GM18951 (cell line): ENCODE results near the gene CABP2.
A peak's percentile ranks its signal among the peaks of the same experiment; 100 is the strongest.

Experiments
- POLR2A ChIP-seq: IDR thresholded peaks from 4 replicates; pipeline ENCODE4 v1.6.1; 2011; ENCODE audit warnings: mild to moderate bottlenecking; ENCODE audit not compliant: insufficient read length, insufficient read depth; ENCODE audit errors: extremely low read depth
- in situ Hi-C: fragments of 300-500 bp; cut with MboI; formaldehyde crosslinking; loops from one replicate; pipeline ENCODE4 v1.12.0; 2022; ENCODE audit warnings: low sequenced_read_pairs, mixed read lengths, inconsistent platforms; ENCODE audit not compliant: unreplicated experiment

The CABP2 gene

DNA sequence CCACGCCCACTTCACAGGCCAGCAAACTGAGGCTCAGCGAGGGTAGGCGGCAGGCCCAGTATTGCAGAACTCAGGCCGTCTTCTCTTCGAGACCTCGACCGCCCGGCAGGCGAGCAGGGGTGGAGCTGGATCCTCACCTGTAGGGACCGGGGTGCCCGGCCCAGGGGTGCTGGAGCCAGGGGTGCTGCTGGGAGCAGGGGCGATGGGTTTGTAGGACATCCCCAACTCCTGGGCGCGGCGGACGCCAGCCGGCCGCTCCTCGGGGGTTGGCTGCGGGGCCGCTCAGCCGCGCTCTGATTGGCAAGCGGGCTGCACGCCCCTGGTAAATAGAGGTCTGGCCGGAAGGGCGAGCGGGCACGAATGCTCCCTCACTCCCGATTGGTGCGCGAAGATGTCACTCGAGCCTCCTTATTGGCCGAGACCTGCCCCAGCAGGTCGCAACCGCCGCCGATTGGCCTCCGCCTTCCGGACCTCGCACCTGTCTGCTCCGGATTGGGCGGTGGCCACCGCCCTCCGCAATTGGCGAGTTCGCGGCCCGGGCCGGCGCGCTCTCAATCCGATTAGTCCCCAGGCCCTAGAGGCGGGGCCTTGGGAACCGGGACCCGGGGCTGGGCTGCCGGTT, 15.3 kb downstream of the CABP2 start, which contains the start of gene CDK2AP2:
CDK2AP2 (minus strand) TSS at position 299 of the 622 bp plus-strand sequence; CDS start at position 219, 80 bp downstream.
- TF ChIP-seq POLR2A = peak; percentile 82
- in situ Hi-C loops = no loop called here

DNA sequence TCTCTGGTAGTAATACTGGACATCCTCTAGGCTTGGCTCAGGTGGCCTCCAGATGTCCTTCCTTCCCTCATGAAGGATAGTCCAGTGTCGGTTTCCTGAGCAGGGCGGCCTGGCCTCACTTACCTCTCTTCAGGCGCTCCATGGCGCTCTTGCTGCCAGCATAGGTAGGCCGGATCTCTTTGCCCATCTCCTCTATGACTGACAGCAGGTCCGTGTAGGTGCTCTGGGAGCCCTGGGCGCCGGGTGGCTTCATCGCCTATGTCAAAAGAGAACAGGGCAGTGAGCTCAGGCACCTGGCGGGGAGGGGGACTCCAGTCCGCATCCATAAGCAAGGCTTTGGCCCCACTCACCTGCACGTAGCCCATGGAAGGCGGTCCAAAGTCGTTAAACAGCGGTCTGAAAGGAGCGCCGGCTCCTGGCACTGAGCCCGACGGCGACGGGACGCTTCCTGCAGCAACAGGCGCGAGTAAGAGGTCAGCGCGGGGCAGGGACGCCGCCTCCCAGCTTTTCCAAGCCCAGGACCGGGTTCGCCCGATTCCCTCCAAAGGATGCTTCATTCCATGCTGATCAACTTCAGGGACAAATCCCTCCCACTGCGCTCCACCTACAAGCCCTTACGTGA, 15.9 kb downstream of the CABP2 start:
- in situ Hi-C loops = no loop called here
- no peak for TF ChIP-seq POLR2A

DNA sequence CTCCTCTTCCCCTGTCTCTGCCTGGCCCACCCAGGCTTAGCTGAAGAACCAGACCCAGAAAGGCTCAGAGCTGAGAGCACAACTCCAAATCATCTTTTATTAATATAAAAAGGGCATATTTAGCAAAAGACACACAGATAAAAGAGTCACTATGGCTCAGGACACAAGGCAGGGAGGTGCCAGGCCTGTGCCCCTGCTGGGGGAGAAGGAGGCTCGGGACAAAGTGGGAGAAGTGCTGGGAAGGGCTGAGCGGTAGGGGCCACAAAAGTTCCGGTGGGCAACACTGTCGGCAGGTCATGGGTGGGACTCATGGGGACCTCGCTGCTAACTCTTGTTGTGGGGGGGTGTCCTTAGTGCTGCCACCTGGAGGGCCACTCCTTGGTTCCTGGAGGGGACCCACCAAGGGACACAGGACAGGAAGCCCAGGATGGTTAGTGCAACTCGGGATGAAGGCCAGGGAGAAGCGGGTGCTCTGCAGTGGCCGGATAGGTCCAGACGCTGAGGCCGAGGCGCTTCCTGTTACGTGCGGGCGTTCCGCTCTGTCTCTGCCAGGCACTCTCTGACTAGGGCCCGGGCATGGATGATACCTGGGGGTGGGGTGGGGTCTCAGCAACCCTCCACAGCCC, 16.7 kb downstream of the CABP2 start:
- in situ Hi-C loops = no loop called here
- no peak for TF ChIP-seq POLR2A

DNA sequence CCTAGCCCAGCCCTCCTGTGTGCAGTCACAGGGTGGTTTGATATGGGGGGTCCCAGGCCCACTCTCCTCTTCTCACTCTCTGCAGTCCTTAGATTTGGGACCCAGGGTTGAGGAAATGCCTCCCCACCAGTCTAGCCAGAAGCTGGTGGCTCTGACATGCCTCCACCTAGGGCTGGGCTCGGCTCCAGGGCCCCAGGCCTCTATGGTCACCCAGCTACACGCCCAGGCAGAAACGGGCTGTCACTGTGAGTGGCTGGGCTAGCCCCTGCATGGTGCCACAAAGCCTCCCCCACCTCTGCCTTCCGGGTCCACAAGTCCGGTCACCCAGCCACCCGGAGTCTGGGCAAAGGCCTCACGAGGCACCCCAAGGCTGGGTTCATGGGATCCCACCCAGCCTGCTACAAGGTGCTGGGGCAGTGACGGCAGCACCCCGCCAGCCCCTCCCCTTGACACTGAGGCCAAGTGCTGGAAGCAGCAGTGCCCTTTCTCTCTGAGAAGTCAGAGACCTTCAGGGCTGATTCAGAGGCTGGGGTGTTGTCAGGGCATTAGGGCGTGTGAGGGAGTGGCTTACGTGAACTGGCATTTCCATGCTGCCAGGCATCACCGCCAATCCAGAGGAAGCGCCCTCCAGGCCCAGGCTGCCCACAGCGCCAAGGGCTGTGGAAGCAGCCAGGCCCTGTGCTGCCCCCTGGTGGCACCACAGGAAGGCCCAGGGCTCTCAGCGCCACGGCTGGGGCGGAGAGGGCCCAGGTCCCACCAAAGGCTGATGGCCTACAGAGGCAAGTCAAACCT, 17.4 kb downstream of the CABP2 start:
- no peak for TF ChIP-seq POLR2A
- in situ Hi-C loops = no loop called here

DNA sequence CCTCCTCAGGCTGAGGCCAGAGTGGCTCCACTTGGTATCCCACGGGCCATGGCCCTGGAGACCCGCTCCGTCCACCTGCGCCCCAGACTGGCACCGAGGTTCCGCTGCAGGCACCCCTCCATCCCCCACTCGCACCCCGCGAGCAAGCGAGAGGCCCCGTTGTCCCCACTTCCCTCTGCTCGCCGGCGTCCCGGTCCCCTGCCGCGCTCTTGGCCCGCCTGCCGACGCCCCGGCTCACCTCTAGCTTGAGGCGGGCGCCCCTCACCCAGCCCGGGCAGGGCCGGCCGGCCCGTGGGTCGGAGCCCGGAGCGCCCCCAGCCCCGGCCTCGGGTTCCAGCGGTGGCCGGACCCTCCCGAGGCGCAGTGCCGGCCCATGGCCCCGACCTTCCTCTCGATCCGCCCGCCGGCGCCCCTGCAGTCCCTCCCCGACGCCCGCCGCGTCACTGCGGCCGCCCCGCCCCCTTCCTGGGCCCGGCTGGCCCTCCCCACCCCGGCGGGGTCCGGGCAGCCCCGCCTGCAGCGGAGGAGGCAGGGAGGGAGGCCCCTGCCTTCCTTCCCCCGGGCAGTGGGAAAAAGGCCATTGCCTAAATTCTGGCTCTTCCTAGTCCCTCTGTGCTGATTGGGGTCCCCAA, 18.2 kb downstream of the CABP2 start, which contains the start of gene PITPNM1:
PITPNM1 (minus strand) TSS at position 414 of the 632 bp plus-strand sequence. CDS start 1,183 bp downstream, outside the sequence.
- in situ Hi-C loops = no loop called here

DNA sequence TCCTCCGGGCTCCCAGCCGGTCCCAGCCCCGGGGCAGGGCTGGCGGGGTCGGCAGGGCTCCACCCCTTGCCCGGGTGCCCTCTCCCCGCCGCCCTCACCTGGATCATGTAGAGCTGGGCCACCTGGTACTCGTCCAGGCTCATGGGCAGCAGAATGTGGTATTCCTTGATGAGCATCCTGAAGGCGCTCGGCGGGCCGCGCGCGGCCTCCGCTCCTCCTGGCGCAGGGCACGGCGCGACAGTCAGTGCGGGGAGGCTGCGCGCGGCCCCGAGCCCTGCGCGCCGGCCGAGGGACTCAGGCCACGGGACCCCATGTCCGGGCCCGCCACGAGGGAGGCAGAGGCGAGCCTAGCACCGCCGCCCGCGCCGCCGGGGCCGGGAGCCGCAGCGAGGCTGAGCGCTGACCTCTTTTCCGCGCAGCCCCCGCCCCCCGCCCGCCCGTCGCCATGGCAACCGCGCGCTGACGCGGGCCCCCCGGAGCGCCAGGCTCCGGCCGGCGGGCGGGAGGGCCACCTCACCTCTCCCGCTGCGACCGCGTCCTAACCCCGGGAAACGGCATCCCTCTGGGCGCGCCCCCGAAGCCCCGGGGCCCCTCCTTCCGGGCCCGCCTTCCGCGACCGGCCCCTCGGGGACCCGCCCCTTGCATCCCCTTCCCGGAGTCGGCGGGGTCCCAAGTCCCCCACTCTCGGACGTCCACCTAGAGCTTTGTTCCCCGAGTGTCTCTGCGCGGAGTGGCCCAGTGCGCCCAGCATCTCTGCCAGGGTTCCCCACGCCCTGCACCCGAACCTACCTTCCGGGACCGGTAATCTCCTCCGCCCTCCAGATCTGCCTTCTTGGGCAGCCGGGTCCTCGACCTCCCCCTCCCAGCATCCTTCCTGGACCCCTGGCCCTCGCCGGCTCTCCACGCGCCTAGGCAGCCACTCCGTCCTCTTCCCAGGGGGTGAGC, 19.0 kb downstream of the CABP2 start:
- in situ Hi-C loops = no loop called here
- TF ChIP-seq POLR2A = no peak

More for the DNA sequence above, 18.2 kb downstream of the CABP2 start, which contains the start of gene PITPNM1:
- TF ChIP-seq POLR2A = peak; percentile 64

DNA sequence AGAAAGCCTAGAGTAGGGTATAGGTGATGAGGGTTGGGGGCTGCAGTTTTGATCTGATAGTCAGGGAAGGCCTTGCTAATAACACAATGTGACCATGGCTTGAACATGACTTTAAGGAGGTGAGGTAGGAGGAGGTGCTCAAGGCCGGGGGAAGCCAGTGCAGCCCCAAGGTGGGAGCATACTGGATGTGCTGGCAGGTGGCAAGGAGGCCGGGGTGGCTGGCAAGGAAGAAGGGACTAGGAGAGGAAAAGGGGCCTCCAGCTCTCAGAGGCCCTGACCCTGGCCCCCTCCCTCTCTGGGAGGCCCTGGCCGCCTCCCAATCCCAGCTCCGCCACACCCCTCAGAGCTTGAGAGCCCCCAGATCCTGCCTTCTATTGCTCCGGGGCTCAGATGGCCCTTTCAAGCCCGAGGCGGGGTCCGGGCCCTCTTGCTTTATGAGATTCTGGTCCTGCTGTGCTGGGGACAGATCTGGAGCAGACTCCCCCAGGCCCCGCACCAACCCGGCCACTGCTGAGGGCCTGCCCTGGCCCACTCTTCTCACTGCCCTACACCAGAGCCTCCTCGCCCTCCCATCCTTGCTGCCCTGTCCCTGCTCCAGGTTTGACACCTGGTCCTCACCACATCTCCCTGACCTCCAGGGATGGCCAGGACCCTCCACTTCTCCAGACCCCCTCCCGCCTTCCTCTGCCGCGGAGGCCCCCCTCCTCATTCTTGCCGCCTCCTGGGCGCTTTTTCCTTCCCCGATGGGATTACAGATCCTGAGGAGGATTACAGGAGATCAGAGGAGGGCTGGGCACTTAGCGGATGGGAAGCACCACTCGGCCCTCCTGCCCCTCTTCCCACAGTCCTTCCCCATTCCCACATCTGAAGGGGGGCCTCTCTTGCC, 19.9 kb downstream of the CABP2 start:
- in situ Hi-C loops = no loop called here
- no peak for TF ChIP-seq POLR2A

DNA sequence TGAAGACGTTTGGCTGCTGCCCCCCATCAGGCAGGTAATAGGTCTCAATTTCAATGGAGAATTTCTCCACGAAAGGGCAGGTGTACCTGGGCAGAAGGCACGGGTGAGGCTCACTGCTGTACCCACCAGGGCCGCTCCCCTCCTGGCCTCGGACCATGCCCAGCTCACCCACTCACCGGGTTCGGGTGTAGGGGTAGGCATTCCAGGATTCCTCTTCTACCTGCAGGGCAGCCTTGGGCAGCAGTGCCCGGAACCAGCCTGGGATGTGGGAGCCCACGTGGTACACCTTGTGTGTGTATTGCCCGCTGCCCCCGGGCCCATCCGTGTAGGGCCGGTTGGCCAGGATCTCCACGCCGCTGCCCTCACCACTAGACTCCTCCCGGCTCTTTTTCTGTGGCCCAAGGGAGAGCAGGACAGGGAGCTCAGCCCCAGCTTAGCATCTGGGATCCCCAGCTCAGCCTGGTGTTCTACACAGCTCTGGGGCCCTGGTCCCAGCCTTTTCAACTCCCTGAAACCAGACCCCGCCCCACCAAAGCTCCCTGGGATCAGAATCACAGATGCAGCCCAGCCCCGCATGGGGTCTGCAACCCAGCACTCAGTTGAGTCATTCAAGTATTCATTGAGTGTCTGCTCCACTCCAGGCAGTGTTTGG, 20.8 kb downstream of the CABP2 start:
- in situ Hi-C loops = no loop called here
- no peak for TF ChIP-seq POLR2A

DNA sequence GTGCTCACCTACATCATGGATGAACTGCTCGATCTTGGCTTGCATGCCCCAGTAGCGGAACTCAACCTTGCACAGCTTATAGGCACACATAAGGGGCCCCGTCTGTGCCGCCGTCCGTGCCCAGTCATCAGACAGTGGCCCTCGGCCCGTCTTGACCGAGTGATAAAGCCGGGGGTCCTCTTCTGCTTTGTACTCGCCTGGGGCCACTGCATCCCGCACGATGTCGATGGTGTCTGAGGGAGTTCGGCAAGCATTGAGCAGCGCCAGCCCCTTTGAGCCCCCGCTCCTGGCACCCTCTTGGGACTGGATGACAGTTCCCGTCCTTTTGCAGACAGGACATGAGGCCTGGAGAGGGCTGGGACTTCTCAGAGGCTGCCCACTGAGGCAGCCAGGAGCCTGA, 21.4 kb downstream of the CABP2 start:
- TF ChIP-seq POLR2A = no peak
- in situ Hi-C loops = no loop called here

DNA sequence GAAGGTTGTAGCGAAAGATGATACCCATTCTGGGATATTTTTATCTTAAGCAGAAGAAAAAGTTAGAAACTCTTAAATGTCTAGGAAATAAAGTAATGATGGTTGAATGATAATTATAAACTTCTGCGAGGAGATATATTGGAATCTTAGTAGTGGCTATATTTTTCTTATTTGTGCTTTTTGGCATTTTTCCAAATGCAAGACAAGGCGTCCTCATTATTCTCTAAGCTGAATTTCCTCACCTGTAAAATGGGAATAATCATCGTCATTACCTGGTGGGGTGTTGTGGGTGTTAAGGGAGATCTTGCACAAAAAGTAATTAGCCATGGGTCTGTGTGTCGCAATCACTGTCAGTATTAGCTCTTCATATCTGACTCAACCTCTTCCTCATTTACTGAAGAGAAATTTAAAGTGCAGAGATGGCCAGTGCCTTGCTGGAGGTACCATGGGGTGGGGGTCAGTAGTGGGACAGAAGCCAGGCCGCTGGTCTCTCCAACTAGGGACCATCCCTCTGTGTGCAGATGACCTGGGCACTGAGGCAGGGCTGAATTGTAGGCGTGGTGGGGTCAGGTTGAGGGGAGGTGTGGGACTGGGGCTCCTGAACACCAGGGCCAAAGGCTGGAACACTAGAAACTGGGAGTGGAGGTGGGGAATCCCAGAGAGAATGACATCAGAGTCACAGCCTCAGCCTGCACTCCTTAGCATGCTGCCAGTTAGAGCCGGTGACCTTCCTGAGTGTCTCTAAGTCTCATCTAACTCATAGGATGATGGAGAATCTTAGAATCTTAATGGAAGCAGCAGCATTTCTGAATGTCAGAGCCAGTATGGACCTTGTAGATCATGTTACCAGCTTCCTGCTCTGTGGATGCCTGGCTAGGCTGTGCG, 22.2 kb downstream of the CABP2 start:
- no peak for TF ChIP-seq POLR2A
- in situ Hi-C loops = no loop called here

DNA sequence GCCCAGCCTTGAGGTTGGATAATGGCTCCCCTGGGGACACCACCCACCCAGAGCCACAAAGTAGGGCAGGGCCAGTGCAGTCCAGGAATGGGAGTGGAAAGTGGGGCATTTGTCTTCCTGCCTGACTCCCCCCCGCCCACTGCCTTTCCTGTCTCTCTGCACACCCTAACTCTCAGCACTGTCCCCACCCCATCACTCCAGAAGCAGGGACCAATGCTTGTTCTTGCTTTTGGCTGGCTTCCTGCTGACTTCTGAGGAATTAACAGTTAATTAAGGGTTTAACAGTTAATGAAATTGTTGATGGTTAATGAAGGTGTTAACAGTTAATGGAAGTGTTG, 22.8 kb downstream of the CABP2 start:
- TF ChIP-seq POLR2A = no peak
- in situ Hi-C loops = no loop called here
